ENCODE measurements around the gene TBC1D10A.

DNA sequence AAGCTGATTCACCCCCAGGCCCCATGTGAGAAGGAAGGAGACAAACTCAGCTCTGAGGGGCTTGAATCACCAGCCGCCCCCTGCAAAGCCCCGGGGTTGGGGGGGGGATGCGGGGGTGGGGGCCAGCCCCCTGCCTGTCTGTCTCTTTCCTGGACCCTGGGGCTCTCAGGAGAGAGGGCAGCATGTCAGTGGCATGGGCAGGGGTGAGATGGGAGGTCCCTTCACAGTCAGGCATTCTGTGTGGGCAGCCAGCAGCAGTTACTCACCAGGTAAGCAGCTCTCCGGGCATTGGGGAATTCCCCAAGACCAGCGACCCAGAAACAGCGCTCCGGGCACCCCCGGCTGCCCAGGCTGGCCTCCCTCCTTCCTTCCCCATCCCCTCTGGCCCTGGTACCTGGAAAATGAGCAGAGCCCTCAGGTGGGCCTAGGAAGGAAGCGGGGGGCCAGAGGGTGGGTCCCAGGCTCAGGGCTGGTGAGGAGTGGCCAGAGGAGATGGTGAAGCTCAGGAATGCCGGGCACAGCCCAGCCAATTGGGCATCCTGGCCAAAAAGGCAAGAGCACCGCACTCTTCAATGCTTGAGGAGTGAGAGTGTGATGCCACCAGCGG is 76.0 kb downstream of the TBC1D10A start:
- TF ChIP-seq CTCF (conservative IDR thresholded peaks at IDR 0.05; ENCODE audit: low read length) (no peak), EZH2phosphoT487 (IDR thresholded peaks at IDR 0.05; ENCODE audit: borderline replicate concordance) (no peak)
